ENCODE results near the gene PCNT.

The PCNT gene

DNA sequence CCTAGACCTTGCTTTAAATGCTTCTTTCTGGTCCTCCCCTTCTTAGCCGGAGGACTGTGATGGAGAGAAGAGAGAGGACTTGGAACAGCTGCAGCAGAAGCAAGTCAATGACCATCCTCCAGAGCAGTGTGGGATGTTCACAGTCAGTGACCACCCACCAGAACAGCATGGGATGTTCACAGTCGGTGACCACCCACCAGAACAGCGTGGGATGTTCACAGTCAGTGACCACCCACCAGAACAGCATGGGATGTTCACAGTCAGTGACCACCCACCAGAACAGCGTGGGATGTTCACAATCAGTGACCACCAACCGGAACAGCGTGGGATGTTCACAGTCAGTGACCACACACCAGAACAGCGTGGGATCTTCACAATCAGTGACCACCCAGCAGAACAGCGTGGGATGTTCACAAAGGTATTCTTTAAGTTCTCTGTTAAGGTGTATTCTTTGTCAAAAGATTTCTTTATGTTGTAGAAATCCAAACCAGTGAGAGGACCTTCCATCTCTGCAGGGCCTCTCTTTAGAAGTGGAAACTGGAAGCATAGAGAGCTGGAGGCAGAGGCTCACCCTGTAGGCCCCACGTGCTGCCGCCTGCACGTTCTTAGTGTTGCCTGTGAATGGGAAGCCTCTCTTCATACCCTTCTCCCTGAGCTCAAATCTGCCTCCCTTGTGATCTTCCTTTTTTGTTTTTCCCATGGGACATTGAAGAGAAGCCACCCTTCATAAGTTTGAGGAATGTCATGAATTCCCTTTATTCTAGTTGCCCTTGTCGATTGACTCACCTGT lies 10.6 kb downstream of the PCNT start:
- no peaks in the 10 kb centered on the region for H3K4me1 ChIP-seq (ENCODE audit: control insufficient read depth in 5 of 5, insufficient read depth in 5 of 5, low read length in 5 of 5)
- H3K9me3 ChIP-seq (ENCODE audit: control insufficient read depth in 5 of 5, low read length in 5 of 5) = no peaks in the 10 kb centered on the region
- H3K27me3 ChIP-seq (ENCODE audit: control insufficient read depth in 5 of 5, insufficient read depth in 4 of 5, low read length in 5 of 5) = no peaks in the 10 kb centered on the region
- H3K27ac ChIP-seq (ENCODE audit: low read depth, low read length) = no peak overlapping the region
- H3K36me3 ChIP-seq (ENCODE audit: control insufficient read depth in 5 of 5, insufficient read depth in 5 of 5, low read length in 5 of 5) = peaks cover 7 to 56% (median 46%) of the 10 kb centered on the region in 5 donors
- H3K4me3 ChIP-seq (ENCODE audit: low read depth in 1 of 5, low read length in 5 of 5) = no peak overlapping the region
- no peak overlapping the region for H3K9ac ChIP-seq (ENCODE audit: low read length in 5 of 5)

DNA sequence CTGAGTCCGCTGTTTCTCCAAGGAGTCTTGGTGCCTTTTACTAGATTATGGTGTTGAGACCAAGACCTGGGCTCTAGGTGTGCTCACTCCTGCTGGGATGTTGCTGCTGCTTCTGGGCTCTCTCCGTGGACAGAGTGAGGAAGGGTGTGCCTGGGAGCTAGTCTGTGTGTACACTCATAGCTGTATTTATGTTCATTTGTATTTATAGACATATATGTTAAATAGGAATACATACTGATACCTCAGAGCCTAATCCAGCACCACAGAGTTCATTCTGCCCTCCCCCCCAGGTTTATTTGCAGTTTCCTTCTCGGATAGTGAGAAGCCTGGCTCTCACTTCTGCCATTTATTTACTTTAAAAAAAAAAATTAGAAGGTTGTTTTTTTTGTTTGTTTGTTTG lies 12.6 kb downstream of the PCNT start:
- no peaks in the 10 kb centered on the region for H3K27me3 ChIP-seq (ENCODE audit: control insufficient read depth in 5 of 5, insufficient read depth in 4 of 5, low read length in 5 of 5)
- H3K4me1 ChIP-seq (ENCODE audit: control insufficient read depth in 5 of 5, insufficient read depth in 5 of 5, low read length in 5 of 5) = no peaks in the 10 kb centered on the region
- peaks cover 7 to 57% (median 46%) of the 10 kb centered on the region in 5 donors for H3K36me3 ChIP-seq (ENCODE audit: control insufficient read depth in 5 of 5, insufficient read depth in 5 of 5, low read length in 5 of 5)
- no peak overlapping the region for H3K27ac ChIP-seq (ENCODE audit: low read depth, low read length)
- no peaks in the 10 kb centered on the region for H3K9me3 ChIP-seq (ENCODE audit: control insufficient read depth in 5 of 5, low read length in 5 of 5)
- no peak overlapping the region for H3K9ac ChIP-seq (ENCODE audit: low read length in 5 of 5)
- no peak overlapping the region for H3K4me3 ChIP-seq (ENCODE audit: low read depth in 1 of 5, low read length in 5 of 5)

DNA sequence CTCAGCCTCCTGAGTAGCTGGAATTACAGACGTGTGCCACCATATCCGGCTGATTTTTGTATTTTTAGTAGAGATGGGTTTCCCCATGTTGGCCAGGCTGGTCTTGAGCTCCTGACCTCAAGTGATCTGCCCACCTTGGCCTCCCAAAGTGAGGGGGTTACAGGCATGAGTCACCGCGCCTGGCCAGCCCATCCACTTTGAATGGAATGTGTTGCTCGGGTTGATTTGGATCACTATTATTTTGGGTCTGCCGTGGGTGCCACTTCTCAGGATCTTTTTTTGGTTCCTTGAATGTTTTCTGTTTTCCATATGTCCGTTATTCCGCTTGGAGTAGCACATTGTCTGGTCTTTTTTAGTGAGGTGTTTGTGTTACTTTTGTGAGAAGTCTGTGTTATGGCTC lies 17.0 kb downstream of the PCNT start:
- no peak overlapping the region for H3K4me3 ChIP-seq (ENCODE audit: low read depth in 1 of 5, low read length in 5 of 5)
- H3K27ac ChIP-seq (ENCODE audit: low read depth, low read length) = no peak overlapping the region
- no peaks in the 10 kb centered on the region for H3K4me1 ChIP-seq (ENCODE audit: control insufficient read depth in 5 of 5, insufficient read depth in 5 of 5, low read length in 5 of 5)
- H3K9ac ChIP-seq (ENCODE audit: low read length in 5 of 5) = no peak overlapping the region
- H3K27me3 ChIP-seq (ENCODE audit: control insufficient read depth in 5 of 5, insufficient read depth in 4 of 5, low read length in 5 of 5) = no peaks in the 10 kb centered on the region
- no peaks in the 10 kb centered on the region for H3K9me3 ChIP-seq (ENCODE audit: control insufficient read depth in 5 of 5, low read length in 5 of 5)
- H3K36me3 ChIP-seq (ENCODE audit: control insufficient read depth in 5 of 5, insufficient read depth in 5 of 5, low read length in 5 of 5) = peaks cover 0 to 47% (median 42%) of the 10 kb centered on the region in 5 donors

DNA sequence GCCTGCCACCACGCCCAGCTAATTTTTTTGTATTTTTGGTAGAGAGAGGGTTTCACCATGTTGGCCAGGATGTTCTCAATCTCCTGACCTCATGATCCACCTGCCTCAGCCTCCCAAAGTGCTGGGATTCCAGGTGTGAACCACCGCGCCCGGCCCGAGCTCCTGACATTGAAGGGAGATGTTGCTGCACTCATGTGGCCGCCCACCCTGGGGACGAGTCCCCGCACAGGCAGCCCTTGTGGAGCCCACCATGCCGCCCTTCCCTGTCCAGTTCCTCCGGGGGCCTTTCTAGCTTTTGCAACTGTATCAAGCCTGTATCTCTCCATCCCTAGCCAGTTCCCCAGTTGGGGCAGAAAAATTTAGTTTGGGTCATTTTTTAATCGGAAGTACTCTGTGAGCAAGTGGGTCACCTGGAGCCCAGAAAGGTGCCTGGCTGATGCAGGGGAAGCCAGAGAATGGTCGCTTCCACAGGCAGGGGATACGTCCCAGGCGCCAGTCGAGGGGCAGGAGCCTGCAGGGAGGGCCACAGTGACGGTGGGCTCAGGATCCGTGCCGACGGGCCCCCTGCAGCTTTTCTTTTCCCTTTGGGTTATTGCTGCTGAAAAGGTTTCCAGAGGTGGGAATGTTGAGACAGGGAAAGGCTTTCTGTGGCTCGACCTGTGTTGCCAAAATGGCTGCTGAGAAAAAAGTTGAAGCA lies 20.4 kb downstream of the PCNT start:
- peaks cover 0 to 3% (median 0%) of the 10 kb centered on the region in 5 donors for H3K4me1 ChIP-seq (ENCODE audit: control insufficient read depth in 5 of 5, insufficient read depth in 5 of 5, low read length in 5 of 5)
- no peaks in the 10 kb centered on the region for H3K9me3 ChIP-seq (ENCODE audit: control insufficient read depth in 5 of 5, low read length in 5 of 5)
- no peak overlapping the region for H3K9ac ChIP-seq (ENCODE audit: low read length in 5 of 5)
- peaks cover 0 to 49% (median 47%) of the 10 kb centered on the region in 5 donors for H3K36me3 ChIP-seq (ENCODE audit: control insufficient read depth in 5 of 5, insufficient read depth in 5 of 5, low read length in 5 of 5)
- no peaks in the 10 kb centered on the region for H3K27me3 ChIP-seq (ENCODE audit: control insufficient read depth in 5 of 5, insufficient read depth in 4 of 5, low read length in 5 of 5)
- H3K4me3 ChIP-seq (ENCODE audit: low read depth in 1 of 5, low read length in 5 of 5) = no peak overlapping the region
- H3K27ac ChIP-seq (ENCODE audit: low read depth, low read length) = no peak overlapping the region

DNA sequence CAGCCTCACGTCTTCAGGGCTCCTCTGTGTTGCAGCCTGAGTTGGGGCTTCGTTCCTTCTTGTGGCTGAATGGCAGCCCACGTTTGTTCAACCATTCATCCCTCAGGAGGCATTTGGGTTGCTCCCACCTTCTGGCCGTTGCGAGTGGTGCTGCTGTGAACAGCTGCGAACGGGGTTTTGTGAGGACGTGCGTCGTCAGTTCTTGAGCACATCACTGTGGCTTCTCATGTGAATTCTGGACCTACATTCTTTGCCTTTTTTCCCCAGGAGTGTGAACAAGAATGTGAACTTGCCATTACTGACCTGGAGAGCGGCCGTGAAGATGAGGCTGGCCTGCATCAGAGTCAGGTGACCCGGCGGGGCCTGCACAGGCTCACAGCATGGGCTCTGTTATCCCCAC lies 21.9 kb downstream of the PCNT start:
- Histone ChIP-seq H3K9ac (ENCODE audit: low read length in 5 of 5) (no peak overlapping the region), H3K27ac (ENCODE audit: low read depth, low read length) (no peak overlapping the region), H3K4me3 (ENCODE audit: low read depth in 1 of 5, low read length in 5 of 5) (no peak overlapping the region), H3K27me3 (ENCODE audit: control insufficient read depth in 5 of 5, insufficient read depth in 4 of 5, low read length in 5 of 5) (no peaks in the 10 kb centered on the region), H3K4me1 (ENCODE audit: control insufficient read depth in 5 of 5, insufficient read depth in 5 of 5, low read length in 5 of 5) (peaks cover 0 to 3% (median 0%) of the 10 kb centered on the region in 5 donors), H3K36me3 (ENCODE audit: control insufficient read depth in 5 of 5, insufficient read depth in 5 of 5, low read length in 5 of 5) (peaks cover 3 to 58% (median 55%) of the 10 kb centered on the region in 5 donors), H3K9me3 (ENCODE audit: control insufficient read depth in 5 of 5, low read length in 5 of 5) (no peaks in the 10 kb centered on the region)

DNA sequence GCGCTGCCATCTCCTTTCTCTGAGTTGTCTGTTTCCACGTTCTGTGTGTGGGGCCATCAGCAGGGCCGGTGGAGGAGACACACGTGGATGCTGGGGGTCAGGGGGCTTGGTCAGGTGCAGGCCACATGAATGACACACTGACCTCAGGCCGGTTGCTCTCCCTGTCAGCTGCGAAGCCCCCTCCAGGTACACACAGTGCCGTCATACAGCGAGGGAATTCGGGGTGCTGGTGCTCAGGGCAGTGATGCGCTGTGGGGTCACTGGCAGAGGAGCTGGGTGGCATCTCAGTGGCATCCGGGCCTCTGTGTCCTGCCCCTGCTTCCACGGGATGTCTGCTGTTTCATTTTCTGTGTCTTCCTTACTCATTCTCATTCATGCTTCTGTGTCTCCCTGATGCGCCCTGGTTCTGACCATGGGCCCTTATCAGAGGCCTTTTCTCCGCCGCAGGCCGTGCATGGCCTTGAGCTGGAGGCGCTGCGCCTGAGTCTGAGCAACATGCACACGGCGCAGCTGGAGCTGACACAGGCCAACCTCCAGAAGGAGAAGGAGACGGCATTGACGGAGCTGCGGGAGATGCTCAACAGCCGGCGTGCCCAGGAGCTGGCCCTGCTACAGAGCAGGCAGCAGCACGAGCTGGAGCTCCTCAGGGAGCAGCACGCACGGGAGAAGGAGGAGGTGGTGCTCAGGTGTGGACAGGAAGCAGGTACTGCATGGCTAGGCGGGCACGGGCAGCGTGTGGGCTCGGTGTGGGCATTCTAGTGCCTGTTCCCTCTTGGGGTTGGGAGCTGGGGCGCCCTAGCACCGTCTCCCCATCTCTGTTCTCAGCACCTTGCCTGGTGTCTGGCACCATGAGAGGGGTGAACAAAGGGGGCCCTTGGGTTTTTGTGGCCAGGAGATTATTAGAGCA lies 22.6 kb downstream of the PCNT start:
- Histone ChIP-seq H3K9me3 (ENCODE audit: control insufficient read depth in 5 of 5, low read length in 5 of 5) (no peaks in the 10 kb centered on the region), H3K4me1 (ENCODE audit: control insufficient read depth in 5 of 5, insufficient read depth in 5 of 5, low read length in 5 of 5) (peaks cover 0 to 3% (median 0%) of the 10 kb centered on the region in 5 donors), H3K27me3 (ENCODE audit: control insufficient read depth in 5 of 5, insufficient read depth in 4 of 5, low read length in 5 of 5) (no peaks in the 10 kb centered on the region), H3K36me3 (ENCODE audit: control insufficient read depth in 5 of 5, insufficient read depth in 5 of 5, low read length in 5 of 5) (peaks cover 3 to 64% (median 60%) of the 10 kb centered on the region in 5 donors), H3K9ac (ENCODE audit: low read length in 5 of 5) (no peak overlapping the region), H3K27ac (ENCODE audit: low read depth, low read length) (no peak overlapping the region), H3K4me3 (ENCODE audit: low read depth in 1 of 5, low read length in 5 of 5) (no peak overlapping the region)

DNA sequence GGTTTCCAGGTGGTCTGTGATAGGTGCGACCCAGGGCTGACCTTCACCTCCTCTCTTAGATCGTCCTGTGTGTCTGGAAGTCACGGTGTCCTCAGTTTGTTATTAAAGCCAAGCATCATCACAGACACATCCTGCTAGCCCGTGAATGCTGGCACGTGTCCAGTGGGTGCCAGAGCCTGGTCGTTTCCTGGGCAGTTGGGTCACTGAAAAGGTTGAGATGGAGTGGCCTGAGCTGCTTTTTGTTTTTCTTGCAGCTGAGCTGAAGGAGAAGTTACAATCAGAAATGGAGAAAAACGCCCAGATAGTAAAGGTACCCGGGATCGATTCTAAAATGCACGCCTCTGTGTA lies 23.2 kb downstream of the PCNT start:
- H3K9ac ChIP-seq (ENCODE audit: low read length in 5 of 5) = no peak overlapping the region
- no peak overlapping the region for H3K27ac ChIP-seq (ENCODE audit: low read depth, low read length)
- no peak overlapping the region for H3K4me3 ChIP-seq (ENCODE audit: low read depth in 1 of 5, low read length in 5 of 5)
- H3K9me3 ChIP-seq (ENCODE audit: control insufficient read depth in 5 of 5, low read length in 5 of 5) = no peaks in the 10 kb centered on the region
- H3K27me3 ChIP-seq (ENCODE audit: control insufficient read depth in 5 of 5, insufficient read depth in 4 of 5, low read length in 5 of 5) = no peaks in the 10 kb centered on the region
- peaks cover 3 to 71% (median 66%) of the 10 kb centered on the region in 5 donors for H3K36me3 ChIP-seq (ENCODE audit: control insufficient read depth in 5 of 5, insufficient read depth in 5 of 5, low read length in 5 of 5)
- peaks cover 0 to 3% (median 0%) of the 10 kb centered on the region in 5 donors for H3K4me1 ChIP-seq (ENCODE audit: control insufficient read depth in 5 of 5, insufficient read depth in 5 of 5, low read length in 5 of 5)

DNA sequence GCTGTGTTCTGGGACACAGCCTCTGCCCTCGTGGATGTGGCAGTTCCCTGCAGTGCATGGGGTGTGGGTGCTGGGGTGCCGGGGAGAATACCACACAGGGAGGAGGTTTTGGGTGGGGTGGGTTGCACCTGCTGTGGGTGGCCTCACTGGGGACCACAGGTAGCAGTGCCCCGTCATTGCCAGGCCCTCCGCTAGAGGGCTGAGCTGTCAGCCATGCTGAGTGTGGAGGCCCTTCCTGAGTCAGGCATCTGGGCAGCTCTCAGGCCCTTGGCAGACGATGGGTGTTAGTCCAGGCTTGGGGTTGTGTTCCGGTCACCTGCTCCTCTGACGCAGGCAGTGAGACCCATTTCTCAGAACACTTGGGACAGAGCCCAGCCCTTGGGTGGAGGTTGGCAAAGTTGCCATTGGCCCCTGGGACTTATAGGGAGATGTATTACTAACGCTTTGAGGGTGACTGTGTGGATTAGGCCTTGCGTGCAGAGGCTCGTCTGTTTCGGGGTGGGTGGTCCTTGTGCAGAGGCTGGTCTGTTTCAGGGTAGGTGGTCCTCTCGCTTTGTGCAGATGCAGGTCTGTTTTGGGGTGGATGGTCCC lies 23.9 kb downstream of the PCNT start:
- Histone ChIP-seq H3K9ac (ENCODE audit: low read length in 5 of 5) (no peak overlapping the region), H3K27me3 (ENCODE audit: control insufficient read depth in 5 of 5, insufficient read depth in 4 of 5, low read length in 5 of 5) (no peaks in the 10 kb centered on the region), H3K36me3 (ENCODE audit: control insufficient read depth in 5 of 5, insufficient read depth in 5 of 5, low read length in 5 of 5) (peaks cover 3 to 76% (median 73%) of the 10 kb centered on the region in 5 donors), H3K27ac (ENCODE audit: low read depth, low read length) (no peak overlapping the region), H3K4me1 (ENCODE audit: control insufficient read depth in 5 of 5, insufficient read depth in 5 of 5, low read length in 5 of 5) (peaks cover 0 to 3% (median 0%) of the 10 kb centered on the region in 5 donors), H3K4me3 (ENCODE audit: low read depth in 1 of 5, low read length in 5 of 5) (no peak overlapping the region), H3K9me3 (ENCODE audit: control insufficient read depth in 5 of 5, low read length in 5 of 5) (no peaks in the 10 kb centered on the region)

DNA sequence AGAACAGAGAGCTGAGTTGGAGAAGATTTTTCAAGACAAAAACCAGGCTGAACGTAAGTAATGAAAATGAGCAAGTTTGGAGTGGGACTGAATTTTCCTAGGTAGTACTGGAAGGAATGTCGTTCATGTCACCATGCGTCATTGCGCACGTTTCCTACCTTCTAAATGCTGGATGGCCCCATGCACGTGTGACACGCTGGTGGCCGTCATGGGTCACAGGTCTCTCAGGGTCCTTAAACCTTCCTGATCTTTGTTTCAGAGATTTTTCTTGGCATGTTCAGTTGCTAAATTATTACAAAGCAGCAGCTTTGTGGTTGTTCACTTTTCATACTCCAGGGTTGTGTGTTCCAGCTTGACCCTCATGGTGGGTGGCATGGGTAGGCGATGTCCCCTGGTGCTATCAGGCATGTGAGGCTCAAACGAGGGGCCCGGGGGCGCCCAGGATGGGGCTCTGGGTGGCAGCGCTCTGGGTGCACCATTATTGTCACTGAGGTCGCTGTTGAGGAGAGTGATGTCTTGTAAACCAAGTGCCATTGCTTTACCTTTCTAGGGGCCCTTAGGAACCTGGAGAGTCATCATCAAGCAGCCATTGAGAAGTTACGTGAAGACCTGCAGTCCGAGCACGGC lies 25.3 kb downstream of the PCNT start:
- Histone ChIP-seq H3K27ac (ENCODE audit: low read depth, low read length) (no peak overlapping the region), H3K9me3 (ENCODE audit: control insufficient read depth in 5 of 5, low read length in 5 of 5) (no peaks in the 10 kb centered on the region), H3K9ac (ENCODE audit: low read length in 5 of 5) (no peak overlapping the region), H3K27me3 (ENCODE audit: control insufficient read depth in 5 of 5, insufficient read depth in 4 of 5, low read length in 5 of 5) (no peaks in the 10 kb centered on the region), H3K4me1 (ENCODE audit: control insufficient read depth in 5 of 5, insufficient read depth in 5 of 5, low read length in 5 of 5) (peaks cover 0 to 3% (median 0%) of the 10 kb centered on the region in 5 donors), H3K36me3 (ENCODE audit: control insufficient read depth in 5 of 5, insufficient read depth in 5 of 5, low read length in 5 of 5) (peaks cover 3 to 89% (median 87%) of the 10 kb centered on the region in 5 donors), H3K4me3 (ENCODE audit: low read depth in 1 of 5, low read length in 5 of 5) (no peak overlapping the region)
